GDM1 (cell line): ENCODE measurements around the gene SOX6.

Source experiments
- DNase-seq: peaks from one replicate; lab custom pipeline; 2025; lab: John Stamatoyannopoulos, UW

SOX6 gene

DNA sequence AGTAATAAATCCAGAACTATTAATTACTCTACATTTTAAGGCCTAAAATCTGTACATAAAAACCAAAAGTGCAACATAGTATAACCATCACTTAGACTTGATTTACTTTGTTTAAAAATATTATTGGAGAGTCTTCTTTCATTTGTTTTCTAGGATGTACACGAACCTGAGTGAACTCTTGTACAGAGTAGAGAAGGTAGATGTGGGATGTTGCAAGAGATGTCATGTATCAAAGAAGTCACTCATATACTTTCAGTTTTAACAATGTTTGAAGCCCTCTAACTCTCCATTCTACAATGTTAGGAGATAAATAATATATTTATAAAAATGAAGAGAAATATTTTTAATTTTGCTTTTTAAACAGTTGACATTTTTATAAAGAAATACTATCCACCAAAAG is 38.6 kb downstream of the SOX6 start:
- DNase-seq = no peak

DNA sequence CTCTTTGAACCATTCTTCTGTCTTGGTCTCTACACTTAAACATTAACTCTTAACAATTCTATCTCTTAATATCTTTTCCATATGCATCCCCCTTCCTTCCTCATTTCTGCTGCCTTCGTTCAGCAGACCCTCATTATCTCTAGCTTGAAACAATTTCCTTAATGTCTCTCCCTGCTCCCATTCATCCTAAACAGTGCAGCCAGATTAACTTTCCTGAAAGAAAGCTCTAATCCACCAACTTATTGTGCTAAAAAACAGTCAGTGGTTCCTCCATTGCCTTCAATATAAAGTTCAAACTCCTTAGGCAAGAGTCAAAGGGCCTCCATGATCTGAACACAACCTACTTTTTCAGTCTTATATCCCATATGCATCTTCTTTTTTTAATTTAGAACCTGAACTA is 42.5 kb downstream of the SOX6 start:
- DNase-seq = no peak

- no peak for DNase-seq
Observed at GRCh38 chr11:16312233-16312765, 44.0 kb downstream of the SOX6 start.

DNA sequence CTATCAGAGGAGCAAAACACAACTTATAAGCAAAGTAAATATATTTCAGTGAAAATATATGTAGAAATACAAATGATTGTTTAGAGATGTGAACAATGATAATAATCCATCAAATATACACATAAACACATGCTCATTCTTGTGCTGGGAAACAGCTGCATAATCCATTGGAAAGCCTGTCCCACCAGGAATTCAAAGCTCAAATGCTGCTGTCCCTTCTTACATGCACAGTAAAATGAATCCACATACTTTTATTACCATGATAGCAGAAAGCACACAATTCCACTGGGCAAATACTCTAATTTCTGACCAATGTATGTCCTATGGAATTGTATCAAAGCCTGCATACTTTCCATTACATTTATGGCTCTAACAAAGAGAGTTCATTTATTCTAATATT is 44.5 kb downstream of the SOX6 start:
- DNase-seq = no peak

GRCh38 chr11:16310943-16311342 is 45.4 kb downstream of the SOX6 start:
- DNase-seq = no peak

GRCh38 chr11:16309226-16309625 is 47.1 kb downstream of the SOX6 start:
- no peak for DNase-seq

- DNase-seq = no peak
Observed at GRCh38 chr11:16301462-16301861, 54.9 kb downstream of the SOX6 start.

- DNase-seq = no peak
Observed at GRCh38 chr11:16299884-16300782, 56.2 kb downstream of the SOX6 start.

GRCh38 chr11:16299390-16299789 is 57.0 kb downstream of the SOX6 start:
- DNase-seq = no peak

GRCh38 chr11:16297332-16297731 is 59.0 kb downstream of the SOX6 start:
- DNase-seq = no peak

GRCh38 chr11:16296273-16296672 is 60.1 kb downstream of the SOX6 start:
- DNase-seq = no peak

DNA sequence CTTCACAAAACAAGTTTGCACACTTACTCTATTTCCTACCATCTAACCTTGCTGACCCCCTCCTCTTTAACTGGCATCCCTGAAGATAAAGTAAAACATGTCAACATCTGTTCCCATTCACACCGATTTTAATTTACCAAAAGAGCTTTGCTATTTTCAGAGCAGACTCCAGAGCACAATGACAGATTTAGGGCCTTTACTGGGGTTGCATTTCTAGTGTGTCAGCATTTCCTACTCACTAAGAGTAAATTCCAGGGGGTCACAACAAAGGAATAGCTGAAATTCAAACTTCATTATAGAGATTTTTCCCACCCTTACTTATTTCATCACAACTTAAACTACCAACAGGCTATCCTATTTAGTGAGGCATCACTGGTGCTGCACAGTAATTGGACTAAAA is 60.8 kb downstream of the SOX6 start:
- DNase-seq = no peak

DNA sequence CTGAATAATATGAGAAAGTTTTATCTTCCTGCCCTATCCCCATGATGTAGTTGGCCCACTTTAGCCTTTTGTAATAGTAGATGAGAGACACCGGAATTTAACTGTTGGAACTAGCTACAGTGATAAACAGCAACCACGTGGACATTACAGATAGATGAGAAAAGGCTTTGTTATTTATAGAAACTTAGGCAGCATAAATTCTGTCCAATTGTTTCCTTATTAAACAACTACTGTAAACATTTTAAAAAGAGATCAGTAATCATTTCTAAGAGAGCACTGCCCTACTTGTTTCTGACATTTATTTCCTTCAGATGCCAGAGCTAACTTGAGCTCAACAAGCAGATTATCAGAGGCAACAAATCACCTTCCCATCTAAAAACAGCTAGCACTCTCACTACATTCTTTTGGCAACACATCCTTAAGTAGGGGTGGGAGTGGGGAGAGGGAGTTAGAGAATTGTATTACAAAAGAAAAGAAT is 63.1 kb downstream of the SOX6 start:
- DNase-seq = no peak

- no peak for DNase-seq
Observed at GRCh38 chr11:16292167-16292859, 64.0 kb downstream of the SOX6 start.

GRCh38 chr11:16291729-16292128 is 64.6 kb downstream of the SOX6 start:
- no peak for DNase-seq

DNA sequence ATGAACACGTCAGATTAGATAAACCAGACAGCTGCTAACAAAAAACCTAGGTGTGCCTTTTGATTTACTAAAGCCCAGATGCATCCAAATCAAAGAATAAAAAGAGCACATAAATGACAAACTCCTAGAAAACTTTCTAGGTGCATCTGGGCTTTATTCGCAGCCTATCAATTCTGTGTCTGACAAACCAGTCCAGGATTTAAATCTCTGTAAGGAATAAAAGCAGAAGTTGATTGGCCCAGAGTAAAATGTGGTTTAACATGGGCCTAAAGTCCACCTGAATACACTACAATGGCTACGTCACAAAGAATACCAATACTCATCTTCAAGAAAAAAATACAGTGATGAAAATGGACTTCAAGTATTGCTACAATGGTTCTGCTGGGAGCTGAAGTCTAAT is 66.8 kb downstream of the SOX6 start:
- no peak for DNase-seq

GRCh38 chr11:16287630-16288280 is 68.6 kb downstream of the SOX6 start:
- DNase-seq = no peak

GRCh38 chr11:16286095-16286494 is 70.3 kb downstream of the SOX6 start:
- DNase-seq = no peak

DNA sequence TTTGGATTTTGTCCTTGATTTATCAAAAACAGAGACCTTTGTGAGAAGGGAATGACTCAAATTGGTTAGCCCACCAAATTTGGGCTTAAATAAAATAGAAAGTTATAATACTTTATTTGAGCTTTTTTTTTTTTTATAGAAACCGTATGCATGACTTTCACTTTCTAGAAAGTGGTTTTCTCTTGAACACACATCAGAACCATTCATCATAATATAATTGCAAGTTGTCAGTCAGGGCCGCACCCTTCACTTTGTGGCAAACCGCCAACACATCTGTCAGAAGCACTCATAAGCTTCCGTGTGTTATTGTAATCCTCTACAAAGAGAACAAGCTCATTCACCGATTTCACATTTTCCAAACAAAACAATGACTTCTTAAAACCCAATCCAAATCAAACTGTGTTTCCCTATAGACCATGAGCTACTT is 76.1 kb downstream of the SOX6 start:
- DNase-seq = no peak

DNA sequence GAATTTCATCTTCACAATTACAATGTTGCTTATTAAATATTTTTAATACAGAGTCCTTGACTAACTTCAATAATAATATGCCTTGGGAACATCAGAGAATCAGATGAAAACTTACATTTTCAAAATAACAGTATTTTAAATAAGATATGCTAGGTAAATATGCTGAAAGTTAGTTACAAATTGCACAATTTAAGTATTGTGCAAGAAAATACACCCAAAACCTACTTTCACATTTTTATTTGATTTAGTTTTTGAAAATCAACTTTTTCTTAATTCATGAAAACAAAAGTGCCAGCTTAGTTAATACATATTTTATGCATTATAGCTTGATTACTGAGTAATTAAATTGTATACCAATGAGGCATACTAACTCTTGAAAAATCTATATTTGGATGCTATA is 76.8 kb downstream of the SOX6 start:
- no peak for DNase-seq

- no peak for DNase-seq
Observed at GRCh38 chr11:16278979-16279378, 77.4 kb downstream of the SOX6 start.

DNA sequence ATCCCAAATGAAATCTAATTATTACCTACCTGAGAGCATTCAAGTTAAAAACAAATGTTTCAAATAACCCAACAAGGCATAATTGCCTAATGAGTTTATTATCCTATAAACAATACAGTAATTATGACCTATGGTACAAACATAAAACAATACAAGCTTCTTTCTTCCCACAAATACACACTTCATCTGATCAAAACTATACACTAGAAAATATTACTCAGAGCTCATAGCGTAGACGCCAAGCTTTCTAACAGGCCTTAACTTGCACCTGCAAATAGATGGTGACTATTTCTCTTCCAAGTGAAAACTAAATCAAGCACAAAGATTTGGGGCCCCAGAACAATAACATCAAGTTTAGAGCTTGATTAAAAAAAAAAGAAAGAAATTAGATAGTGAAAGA is 78.1 kb downstream of the SOX6 start:
- DNase-seq = no peak

DNA sequence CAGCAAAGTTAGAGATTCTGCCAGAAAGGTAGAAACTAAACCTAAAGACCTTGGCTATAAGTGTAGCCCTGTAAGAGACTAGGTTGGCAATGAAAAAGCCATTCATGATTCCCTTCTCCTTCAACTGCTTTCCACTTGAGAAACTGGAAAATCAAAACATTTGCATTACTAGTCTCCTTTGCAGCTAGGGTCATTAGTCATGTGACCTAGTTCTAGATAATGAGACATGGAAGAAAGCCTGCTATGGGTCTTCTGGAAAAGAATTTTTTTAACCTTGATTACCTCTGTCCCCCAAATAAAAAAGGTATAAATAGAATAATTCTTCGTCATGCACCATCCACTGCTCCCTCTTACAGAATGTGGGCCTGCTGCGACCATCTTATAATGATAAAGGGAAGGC is 80.1 kb downstream of the SOX6 start:
- no peak for DNase-seq
